OCI-LY1 (cell line): ENCODE data around the gene FLNC.

ENCODE experiments used
- H2AFZ ChIP-seq: fragments of 200-600 bp; sonication (generic), shearing (Covaris generic); 2 replicates; pipeline ENCODE4 v1.6.0; 2014; ENCODE audit warnings: antibody characterized with exemption, mild to moderate bottlenecking, low read length
- H3F3A ChIP-seq: fragments of 200-600 bp; sonication (generic), shearing (Covaris generic); 2 replicates; pipeline ENCODE4 v1.6.0; 2014; ENCODE audit warnings: mild to moderate bottlenecking, antibody characterized with exemption, low read length, moderate library complexity; ENCODE audit not compliant: insufficient read depth
- H3K27ac ChIP-seq: fragments of 200-600 bp; sonication (generic); 2 replicates; pipeline ENCODE4 v1.5.1; 2014; ENCODE audit warnings: low read length, mixed run types, mild to moderate bottlenecking, low read depth; ENCODE audit not compliant: poor library complexity, severe bottlenecking
- H3K27me3 ChIP-seq: fragments of 200-600 bp; sonication (generic); 2 replicates; pipeline ENCODE4 v1.6.0; 2014; ENCODE audit warnings: antibody characterized with exemption, mild to moderate bottlenecking, low read length, moderate library complexity; ENCODE audit not compliant: insufficient read depth
- H3K36me3 ChIP-seq: fragments of 200-600 bp; sonication (generic); 2 replicates; pipeline ENCODE4 v1.6.1; 2014; ENCODE audit warnings: mild to moderate bottlenecking, antibody characterized with exemption, low read length, moderate library complexity, mixed read lengths; ENCODE audit not compliant: insufficient read depth
- H3K4me1 ChIP-seq: fragments of 200-600 bp; sonication (generic); 2 replicates; pipeline ENCODE4 v1.5.1; 2014; ENCODE audit warnings: mild to moderate bottlenecking, low read length, moderate library complexity; ENCODE audit not compliant: insufficient read depth, severe bottlenecking
- H3K4me2 ChIP-seq: fragments of 200-600 bp; sonication (generic), shearing (Covaris generic); 2 replicates; pipeline ENCODE4 v1.6.1; 2014; ENCODE audit warnings: low read length
- H3K4me3 ChIP-seq: fragments of 200-600 bp; sonication (generic); 2 replicates; pipeline ENCODE4 v1.5.1; 2014; ENCODE audit warnings: low read length, low read depth, mild to moderate bottlenecking, mixed read lengths; ENCODE audit not compliant: poor library complexity, severe bottlenecking
- H3K79me2 ChIP-seq: fragments of 200-600 bp; shearing (Covaris generic); 2 replicates; pipeline ENCODE4 v1.6.1; 2016; ENCODE audit warnings: mixed run types, low read length, mixed read lengths; ENCODE audit not compliant: insufficient read depth
- H3K9ac ChIP-seq: fragments of 200-600 bp; sonication (generic), shearing (Covaris generic); 2 replicates; pipeline ENCODE4 v1.6.1; 2014; ENCODE audit warnings: mild to moderate bottlenecking, low read length, mixed read lengths
- H3K9me2 ChIP-seq: fragments of 200-600 bp; sonication (generic), shearing (Covaris generic); 2 replicates; pipeline ENCODE4 v1.6.1; 2014; ENCODE audit warnings: low read depth, mild to moderate bottlenecking, low read length, mixed read lengths
- H3K9me3 ChIP-seq: fragments of 200-600 bp; shearing (Covaris generic); 2 replicates; pipeline ENCODE4 v1.6.1; 2014; ENCODE audit warnings: low read length, mixed read lengths
- H4K20me1 ChIP-seq: fragments of 200-600 bp; sonication (generic), shearing (Covaris generic); 2 replicates; pipeline ENCODE4 v1.6.0; 2016; ENCODE audit warnings: mild to moderate bottlenecking, low read length; ENCODE audit not compliant: insufficient read depth
- EZH2 ChIP-seq: fragments of 200-600 bp; sonication (generic), shearing (Covaris generic); IDR thresholded peaks from 2 replicates; pipeline ENCODE4 v1.8.0; 2017; ENCODE audit warnings: borderline replicate concordance, mixed run types, mild to moderate bottlenecking, antibody characterized with exemption, low read length, moderate library complexity, mixed read lengths
- TF ChIP-seq, protein P1 (sequence below): fragments of 200-600 bp; sonication (generic), shearing (Covaris generic); IDR thresholded peaks from 2 replicates; pipeline ENCODE4 v1.5.1; 2017; ENCODE audit warnings: mild to moderate bottlenecking, antibody characterized with exemption, low read length, moderate library complexity, mixed read lengths

Gene FLNC

DNA sequence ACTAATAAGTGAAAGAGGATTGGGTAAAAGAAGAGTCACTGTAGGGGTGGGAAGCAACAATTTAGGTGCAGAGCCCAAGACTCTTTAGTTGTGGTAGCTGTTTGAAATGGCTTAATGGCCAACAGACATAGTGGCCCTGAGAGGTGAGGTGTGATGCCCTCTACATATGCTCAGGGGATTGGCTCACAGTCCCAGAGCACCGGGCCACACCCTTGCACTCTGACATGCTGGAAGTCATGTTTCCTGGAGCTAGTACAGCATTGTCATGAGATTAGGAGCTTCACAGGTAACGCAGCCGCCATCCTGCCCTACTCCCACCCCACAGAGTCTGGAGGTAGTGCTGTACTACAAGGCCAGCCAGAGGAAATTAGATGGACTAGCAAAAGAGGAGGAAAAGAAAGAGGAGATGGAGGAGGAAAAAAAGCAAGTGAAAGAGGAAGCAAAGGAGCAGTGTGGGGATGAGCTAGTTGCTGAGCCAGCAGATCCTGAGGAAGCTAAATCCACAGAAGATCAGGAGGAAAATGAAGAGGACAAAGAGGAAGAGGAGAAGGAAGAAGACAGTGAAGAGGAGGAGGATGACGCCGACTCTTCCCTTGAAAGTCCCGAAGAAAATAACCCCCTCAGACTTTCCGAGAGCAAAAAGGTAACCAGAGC lies 14.8 kb upstream of the FLNC start:
- Histone ChIP-seq H3K27ac (no peak overlapping the region), H3F3A (no peaks in the 10 kb centered on the region), H3K4me2 (no peak overlapping the region), H3K9me2 (no peaks in the 10 kb centered on the region), H3K36me3 (no peaks in the 10 kb centered on the region), H3K4me1 (peaks cover 5% of the 10 kb centered on the region), H2AFZ (no peak overlapping the region), H3K9ac (no peak overlapping the region), H4K20me1 (no peaks in the 10 kb centered on the region), H3K27me3 (0 out of 2 replicates have a peak, but pooled peaks cover 10% of the 10 kb centered on the region), H3K9me3 (no peaks in the 10 kb centered on the region), H3K4me3 (no peak overlapping the region), H3K79me2 (no peaks in the 10 kb centered on the region)
- TF ChIP-seq, protein P1, sequence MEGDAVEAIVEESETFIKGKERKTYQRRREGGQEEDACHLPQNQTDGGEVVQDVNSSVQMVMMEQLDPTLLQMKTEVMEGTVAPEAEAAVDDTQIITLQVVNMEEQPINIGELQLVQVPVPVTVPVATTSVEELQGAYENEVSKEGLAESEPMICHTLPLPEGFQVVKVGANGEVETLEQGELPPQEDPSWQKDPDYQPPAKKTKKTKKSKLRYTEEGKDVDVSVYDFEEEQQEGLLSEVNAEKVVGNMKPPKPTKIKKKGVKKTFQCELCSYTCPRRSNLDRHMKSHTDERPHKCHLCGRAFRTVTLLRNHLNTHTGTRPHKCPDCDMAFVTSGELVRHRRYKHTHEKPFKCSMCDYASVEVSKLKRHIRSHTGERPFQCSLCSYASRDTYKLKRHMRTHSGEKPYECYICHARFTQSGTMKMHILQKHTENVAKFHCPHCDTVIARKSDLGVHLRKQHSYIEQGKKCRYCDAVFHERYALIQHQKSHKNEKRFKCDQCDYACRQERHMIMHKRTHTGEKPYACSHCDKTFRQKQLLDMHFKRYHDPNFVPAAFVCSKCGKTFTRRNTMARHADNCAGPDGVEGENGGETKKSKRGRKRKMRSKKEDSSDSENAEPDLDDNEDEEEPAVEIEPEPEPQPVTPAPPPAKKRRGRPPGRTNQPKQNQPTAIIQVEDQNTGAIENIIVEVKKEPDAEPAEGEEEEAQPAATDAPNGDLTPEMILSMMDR, result no peak
- no peak for TF ChIP-seq EZH2

DNA sequence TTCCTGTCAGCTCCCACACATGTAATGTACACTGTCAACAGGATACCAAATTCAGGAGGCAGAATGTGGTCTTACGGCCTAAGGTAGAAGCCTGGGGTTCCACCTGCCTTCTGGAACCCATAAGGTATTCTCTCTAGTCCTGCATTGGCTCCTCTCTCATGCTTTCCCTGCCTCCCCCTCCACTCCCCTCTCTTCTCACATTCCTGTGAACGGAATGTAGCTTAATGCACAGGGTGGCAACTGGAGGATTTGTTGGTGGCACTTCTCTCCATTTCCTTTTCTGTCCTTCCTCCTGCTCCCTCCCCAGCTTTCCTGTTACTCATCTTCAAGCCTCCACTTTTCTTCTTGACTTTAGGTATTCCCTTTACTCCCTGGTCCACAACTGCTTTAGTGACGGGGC lies 11.5 kb upstream of the FLNC start:
- Histone ChIP-seq H3K4me3 (no peak overlapping the region), H3K27me3 (peaks cover 16% of the 10 kb centered on the region; the same call in 1 of the 2 replicates), H3F3A (no peaks in the 10 kb centered on the region), H3K79me2 (no peaks in the 10 kb centered on the region), H3K9me3 (no peaks in the 10 kb centered on the region), H4K20me1 (no peaks in the 10 kb centered on the region), H3K9ac (no peak overlapping the region), H3K27ac (no peak overlapping the region), H3K4me1 (peaks cover 5% of the 10 kb centered on the region), H3K4me2 (no peak overlapping the region), H3K36me3 (no peaks in the 10 kb centered on the region), H3K9me2 (no peaks in the 10 kb centered on the region), H2AFZ (no peak overlapping the region)
- TF ChIP-seq EZH2, result no peak
- TF ChIP-seq, protein P1, result no peak

DNA sequence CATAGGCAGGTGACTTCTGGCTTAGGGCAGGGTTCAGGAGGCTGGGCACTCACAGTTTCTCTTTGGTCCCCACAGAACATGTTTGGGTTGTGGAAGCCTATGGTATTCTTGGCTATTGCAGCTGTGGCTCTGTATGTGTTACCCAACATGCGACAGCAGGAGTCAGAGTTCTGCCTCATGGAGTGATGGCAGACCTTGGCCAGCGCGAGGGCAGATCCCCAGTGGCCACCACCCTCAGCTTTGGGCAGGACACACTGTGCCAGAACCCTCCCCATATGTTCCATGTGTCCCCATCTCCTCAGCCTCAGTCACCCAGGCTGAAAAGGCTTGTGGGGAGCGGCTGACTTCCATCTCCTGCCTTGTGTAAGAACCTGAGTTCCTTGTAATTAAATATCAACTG lies 8.5 kb upstream of the FLNC start:
- H4K20me1 ChIP-seq, result no peaks in the 10 kb centered on the region
- H3K27me3 ChIP-seq, result peaks cover 10% of the 10 kb centered on the region; the same call in 1 of the 2 replicates
- H3K4me2 ChIP-seq, result no peak overlapping the region
- H3K9me2 ChIP-seq, result no peaks in the 10 kb centered on the region
- H3K9ac ChIP-seq, result no peak overlapping the region
- H3K4me1 ChIP-seq, result peaks cover 5% of the 10 kb centered on the region
- no peak for TF ChIP-seq EZH2
- TF ChIP-seq, protein P1, result no peak
- H3K4me3 ChIP-seq, result no peak overlapping the region
- no peak overlapping the region for H3K27ac ChIP-seq
- no peaks in the 10 kb centered on the region for H3F3A ChIP-seq
- no peaks in the 10 kb centered on the region for H3K36me3 ChIP-seq
- no peaks in the 10 kb centered on the region for H3K79me2 ChIP-seq
- H2AFZ ChIP-seq, result no peak overlapping the region
- no peaks in the 10 kb centered on the region for H3K9me3 ChIP-seq
